Measurements from ENCODE around the gene MYO7A. TPM values are rescaled to one million over a fixed set of nuclear protein-coding genes. Genes with fewer than 3 reads are reported as not detected.

MYO7A gene
- total and polyA plus RNA-seq, 2 experiments from 2014 or later: not detected

DNA sequence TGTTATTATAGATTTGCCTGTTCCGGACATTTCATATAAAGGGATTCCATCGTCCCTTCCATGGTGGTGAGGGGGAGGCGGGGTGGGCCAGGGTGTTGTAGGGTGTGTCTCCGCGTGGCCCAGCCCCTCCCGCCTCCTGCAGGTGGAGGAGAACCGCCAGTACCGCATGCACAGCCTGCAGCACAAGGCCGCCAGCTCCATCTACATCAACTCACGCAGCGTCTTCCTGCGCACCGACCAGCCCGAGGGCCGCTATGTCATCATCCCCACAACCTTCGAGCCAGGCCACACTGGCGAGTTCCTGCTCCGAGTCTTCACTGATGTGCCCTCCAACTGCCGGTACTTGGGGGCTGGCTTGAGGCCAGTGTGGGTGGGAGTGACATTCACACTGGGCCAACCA lies 7.5 kb upstream of the MYO7A start:
- Histone ChIP-seq H3F3A (ENCODE audit: insufficient read depth) (no peaks in the 10 kb centered on the region), H3K79me2 (ENCODE audit: insufficient read depth) (no peaks in the 10 kb centered on the region), H2AFZ (no peak overlapping the region), H3K4me2 (ENCODE audit: unreplicated experiment) (no peak overlapping the region), H3K9me2 (ENCODE audit: insufficient read depth) (no peaks in the 10 kb centered on the region), H3K4me3 (no peak overlapping the region), H3K27me3 (replicated peaks; ENCODE audit: insufficient read depth) (no peaks in the 10 kb centered on the region), H3K9ac (no peak overlapping the region), H3K27ac (no peak overlapping the region), H3K9me3 (ENCODE audit: low read depth) (no peaks in the 10 kb centered on the region), H3K36me3 (ENCODE audit: low read depth) (no peaks in the 10 kb centered on the region), H3K4me1 (ENCODE audit: insufficient read depth) (no peaks in the 10 kb centered on the region), H4K20me1 (ENCODE audit: insufficient read depth) (no peaks in the 10 kb centered on the region)
- WGBS, 2 experiments (ENCODE audit: low coverage in 1 of 2, low lambda C conversion rate in 2 of 2, missing lambda C conversion rate in 2 of 2): 94 to 95% methylated on average over 12 to 19 of the region's 19 CpGs
- in situ Hi-C loops (cut with MboI): loop anchor here (10.0 kb wide), 1 partner anchor 434 kb away; no protein-coding TSS in a partner anchor
- TF ChIP-seq EZH2phosphoT487 (IDR thresholded peaks at IDR 0.05; ENCODE audit: insufficient read depth, low read depth): no peak
- no peak for TF ChIP-seq EZH2 (IDR thresholded peaks at IDR 0.05; ENCODE audit: insufficient read depth, poor library complexity, severe bottlenecking)
- no peak for DNase-seq

DNA sequence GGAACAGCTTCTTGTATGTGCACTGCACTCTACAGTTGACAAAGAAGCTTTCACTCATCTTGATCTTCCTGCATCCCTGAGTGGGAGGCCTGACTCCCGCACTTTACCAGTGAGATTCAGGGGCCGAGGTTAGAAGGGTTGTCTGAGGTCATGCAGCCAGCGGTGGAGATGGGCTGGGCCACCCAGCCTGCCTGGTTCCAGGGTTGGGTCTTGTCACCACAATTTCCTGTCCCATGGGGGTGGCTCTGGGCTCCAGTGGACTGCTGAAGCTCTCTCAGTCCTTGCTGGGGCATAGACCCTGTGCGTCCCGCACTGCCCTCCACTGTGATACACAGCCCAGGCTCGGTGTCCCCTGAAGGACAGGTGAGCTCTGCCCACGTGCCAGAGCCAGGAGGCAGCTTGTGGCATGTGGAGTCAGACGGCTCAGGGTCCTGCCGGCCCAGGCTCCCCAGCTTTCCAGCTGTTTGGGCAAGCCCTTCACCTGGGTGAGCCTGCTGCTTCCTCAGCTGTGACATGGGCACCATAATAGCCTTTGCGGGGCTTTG lies 6.9 kb upstream of the MYO7A start:
- H3K27ac ChIP-seq: no peak overlapping the region
- no peaks in the 10 kb centered on the region for H3K9me2 ChIP-seq (ENCODE audit: insufficient read depth)
- H3K4me3 ChIP-seq: no peak overlapping the region
- no peak for TF ChIP-seq EZH2 (IDR thresholded peaks at IDR 0.05; ENCODE audit: insufficient read depth, poor library complexity, severe bottlenecking)
- no peak for TF ChIP-seq EZH2phosphoT487 (IDR thresholded peaks at IDR 0.05; ENCODE audit: insufficient read depth, low read depth)
- in situ Hi-C loops (cut with MboI): loop anchor here (10.0 kb wide), 1 partner anchor 434 kb away; no protein-coding TSS in a partner anchor
- no peaks in the 10 kb centered on the region for H4K20me1 ChIP-seq (ENCODE audit: insufficient read depth)
- no peak overlapping the region for H2AFZ ChIP-seq
- H3K27me3 ChIP-seq (replicated peaks; ENCODE audit: insufficient read depth): no peaks in the 10 kb centered on the region
- 85 to 90% methylated on average over 6 to 10 of the region's 10 CpGs for WGBS, 2 experiments (ENCODE audit: low coverage in 1 of 2, low lambda C conversion rate in 2 of 2, missing lambda C conversion rate in 2 of 2)
- no peak overlapping the region for H3K9ac ChIP-seq
- H3K36me3 ChIP-seq (ENCODE audit: low read depth): no peaks in the 10 kb centered on the region
- no peaks in the 10 kb centered on the region for H3F3A ChIP-seq (ENCODE audit: insufficient read depth)
- H3K9me3 ChIP-seq (ENCODE audit: low read depth): no peaks in the 10 kb centered on the region
- DNase-seq: no peak
- H3K79me2 ChIP-seq (ENCODE audit: insufficient read depth): no peaks in the 10 kb centered on the region
- H3K4me1 ChIP-seq (ENCODE audit: insufficient read depth): no peaks in the 10 kb centered on the region
- H3K4me2 ChIP-seq (ENCODE audit: unreplicated experiment): no peak overlapping the region

- H3K9ac ChIP-seq: no peak overlapping the region
- in situ Hi-C loops (cut with MboI): loop anchor here (10.0 kb wide), 1 partner anchor 433 kb away; no protein-coding TSS in a partner anchor
- no peak overlapping the region for H3K4me2 ChIP-seq (ENCODE audit: unreplicated experiment)
- no peaks in the 10 kb centered on the region for H4K20me1 ChIP-seq (ENCODE audit: insufficient read depth)
- H2AFZ ChIP-seq: no peak overlapping the region
- no peak for TF ChIP-seq EZH2phosphoT487 (IDR thresholded peaks at IDR 0.05; ENCODE audit: insufficient read depth, low read depth)
- no peak for TF ChIP-seq EZH2 (IDR thresholded peaks at IDR 0.05; ENCODE audit: insufficient read depth, poor library complexity, severe bottlenecking)
- H3K27me3 ChIP-seq (replicated peaks; ENCODE audit: insufficient read depth): no peaks in the 10 kb centered on the region
- no peaks in the 10 kb centered on the region for H3K4me1 ChIP-seq (ENCODE audit: insufficient read depth)
- no peaks in the 10 kb centered on the region for H3K9me3 ChIP-seq (ENCODE audit: low read depth)
- H3K36me3 ChIP-seq (ENCODE audit: low read depth): no peaks in the 10 kb centered on the region
- no peak for DNase-seq
- WGBS, 2 experiments (ENCODE audit: low coverage in 1 of 2, low lambda C conversion rate in 2 of 2, missing lambda C conversion rate in 2 of 2): 94 to 95% methylated on average over 7 of the region's 8 CpGs
- H3K79me2 ChIP-seq (ENCODE audit: insufficient read depth): no peaks in the 10 kb centered on the region
- no peaks in the 10 kb centered on the region for H3K9me2 ChIP-seq (ENCODE audit: insufficient read depth)
- H3K4me3 ChIP-seq: no peak overlapping the region
- H3F3A ChIP-seq (ENCODE audit: insufficient read depth): no peaks in the 10 kb centered on the region
- H3K27ac ChIP-seq: no peak overlapping the region
Observed at GRCh38 chr11:77121876-77122575, 6.0 kb upstream of the MYO7A start.

- no peaks in the 10 kb centered on the region for H3K36me3 ChIP-seq (ENCODE audit: low read depth)
- H3K4me2 ChIP-seq (ENCODE audit: unreplicated experiment): no peak overlapping the region
- WGBS, 2 experiments (ENCODE audit: low coverage in 1 of 2, low lambda C conversion rate in 2 of 2, missing lambda C conversion rate in 2 of 2): 95% methylated on average over 7 of the region's 7 CpGs
- no peak overlapping the region for H3K9ac ChIP-seq
- H2AFZ ChIP-seq: no peak overlapping the region
- no peaks in the 10 kb centered on the region for H3K9me2 ChIP-seq (ENCODE audit: insufficient read depth)
- peaks cover 3% of the 10 kb centered on the region; the same call in 1 of the 2 replicates for H3K4me1 ChIP-seq (ENCODE audit: insufficient read depth)
- H4K20me1 ChIP-seq (ENCODE audit: insufficient read depth): no peaks in the 10 kb centered on the region
- TF ChIP-seq EZH2 (IDR thresholded peaks at IDR 0.05; ENCODE audit: insufficient read depth, poor library complexity, severe bottlenecking) (no peak), EZH2phosphoT487 (IDR thresholded peaks at IDR 0.05; ENCODE audit: insufficient read depth, low read depth) (no peak)
- no peak for DNase-seq
- H3K27ac ChIP-seq: no peak overlapping the region
- H3K9me3 ChIP-seq (ENCODE audit: low read depth): no peaks in the 10 kb centered on the region
- no peaks in the 10 kb centered on the region for H3K79me2 ChIP-seq (ENCODE audit: insufficient read depth)
- in situ Hi-C loops (cut with MboI): loop anchor here (10.0 kb wide), 1 partner anchor 432 kb away; no protein-coding TSS in a partner anchor
- H3F3A ChIP-seq (ENCODE audit: insufficient read depth): no peaks in the 10 kb centered on the region
- no peaks in the 10 kb centered on the region for H3K27me3 ChIP-seq (replicated peaks; ENCODE audit: insufficient read depth)
- H3K4me3 ChIP-seq: no peak overlapping the region
Observed at GRCh38 chr11:77122576-77123212, 5.4 kb upstream of the MYO7A start.
